Liver (tissue), 3 donors: ENCODE measurements around the gene DIAPH3.

ENCODE experiments used
- CTCF ChIP-seq: fragments of 150-350 bp; IDR thresholded peaks from 2 replicates; pipeline ENCODE4 v1.5.1; 2017; ENCODE audit warnings: improper control_type of control experiment, low read depth, low read length; ENCODE audit not compliant: missing input control
- MAX ChIP-seq: IDR thresholded peaks from 2 replicates; pipeline ENCODE4 v1.6.1; 2016; ENCODE audit warnings: antibody characterized with exemption
- NR2F2 ChIP-seq: IDR thresholded peaks from 2 replicates; pipeline ENCODE4 v1.6.1; 2016; ENCODE audit warnings: antibody characterized with exemption
- RAD21 ChIP-seq, 2 donors: IDR thresholded peaks; 2 replicates each; pipeline ENCODE4 v1.6.1; 2016; ENCODE audit warnings: antibody characterized with exemption in 2 of 2, mild to moderate bottlenecking in 2 of 2
- REST ChIP-seq: IDR thresholded peaks from 2 replicates; pipeline ENCODE4 v1.6.1; 2016; ENCODE audit warnings: antibody characterized with exemption, mild to moderate bottlenecking
- TAF1 ChIP-seq: conservative IDR thresholded peaks from 2 replicates; pipeline ENCODE4 v1.6.1; 2016; ENCODE audit warnings: antibody characterized with exemption, mild to moderate bottlenecking
- YY1 ChIP-seq: IDR thresholded peaks from 2 replicates; pipeline ENCODE4 v1.6.1; 2016; ENCODE audit warnings: antibody characterized with exemption, mild to moderate bottlenecking
- ZBTB33 ChIP-seq: IDR thresholded peaks from 2 replicates; pipeline ENCODE4 v1.6.1; 2016; ENCODE audit warnings: antibody characterized with exemption
- TF ChIP-seq, protein P1 (sequence below): IDR thresholded peaks from 2 replicates; pipeline ENCODE4 v1.6.1; 2016; ENCODE audit warnings: antibody characterized with exemption
- donor health status: healthy.
- donor health status: healthy.

DNA sequence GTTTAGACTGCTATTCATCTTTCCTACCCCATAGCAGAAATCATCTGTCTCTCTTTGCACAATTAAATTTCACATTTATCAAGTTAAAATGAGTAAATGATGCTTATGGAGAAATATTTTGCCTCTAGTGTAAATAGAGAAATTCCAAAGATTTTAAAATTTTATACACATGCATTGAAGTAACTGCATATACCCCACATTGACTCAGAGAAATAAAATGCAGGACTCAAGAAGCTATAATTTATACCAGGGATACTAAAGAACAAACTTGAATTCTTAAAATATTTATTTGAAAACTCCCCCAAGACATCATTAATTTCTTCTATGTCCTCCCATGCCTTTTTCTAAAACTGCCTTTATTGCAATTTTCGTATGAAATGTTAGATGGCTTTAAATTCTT lies 165.8 kb downstream of the DIAPH3 start:
- TF ChIP-seq CTCF = no peak
- TF ChIP-seq NR2F2 = no peak
- no peak for TF ChIP-seq RAD21 (IDR thresholded peaks at IDR 0.05)
- no peak for TF ChIP-seq MAX
- no peak for TF ChIP-seq TAF1
- no peak for TF ChIP-seq REST
- TF ChIP-seq, protein P1, sequence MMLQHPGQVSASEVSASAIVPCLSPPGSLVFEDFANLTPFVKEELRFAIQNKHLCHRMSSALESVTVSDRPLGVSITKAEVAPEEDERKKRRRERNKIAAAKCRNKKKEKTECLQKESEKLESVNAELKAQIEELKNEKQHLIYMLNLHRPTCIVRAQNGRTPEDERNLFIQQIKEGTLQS = no peak
- no peak for TF ChIP-seq YY1
- TF ChIP-seq ZBTB33 = no peak
